ENCODE measurements around the gene CACNA1C.

CACNA1C gene

DNA sequence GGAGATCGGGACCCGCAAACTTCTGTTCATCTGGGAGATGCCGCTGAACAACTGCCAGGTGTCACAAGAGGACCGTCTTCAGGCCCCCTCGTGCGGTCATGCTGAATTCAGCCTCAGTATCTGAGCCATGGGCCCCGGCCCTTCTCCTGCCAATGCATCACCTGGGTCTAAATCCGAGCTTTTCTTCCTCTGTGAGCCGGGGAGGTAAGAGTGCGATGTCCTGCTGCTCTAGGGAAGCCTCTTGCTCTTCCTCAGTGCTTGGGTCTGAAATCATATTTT lies 586.2 kb downstream of the CACNA1C start:
- TF ChIP-seq, protein P1, sequence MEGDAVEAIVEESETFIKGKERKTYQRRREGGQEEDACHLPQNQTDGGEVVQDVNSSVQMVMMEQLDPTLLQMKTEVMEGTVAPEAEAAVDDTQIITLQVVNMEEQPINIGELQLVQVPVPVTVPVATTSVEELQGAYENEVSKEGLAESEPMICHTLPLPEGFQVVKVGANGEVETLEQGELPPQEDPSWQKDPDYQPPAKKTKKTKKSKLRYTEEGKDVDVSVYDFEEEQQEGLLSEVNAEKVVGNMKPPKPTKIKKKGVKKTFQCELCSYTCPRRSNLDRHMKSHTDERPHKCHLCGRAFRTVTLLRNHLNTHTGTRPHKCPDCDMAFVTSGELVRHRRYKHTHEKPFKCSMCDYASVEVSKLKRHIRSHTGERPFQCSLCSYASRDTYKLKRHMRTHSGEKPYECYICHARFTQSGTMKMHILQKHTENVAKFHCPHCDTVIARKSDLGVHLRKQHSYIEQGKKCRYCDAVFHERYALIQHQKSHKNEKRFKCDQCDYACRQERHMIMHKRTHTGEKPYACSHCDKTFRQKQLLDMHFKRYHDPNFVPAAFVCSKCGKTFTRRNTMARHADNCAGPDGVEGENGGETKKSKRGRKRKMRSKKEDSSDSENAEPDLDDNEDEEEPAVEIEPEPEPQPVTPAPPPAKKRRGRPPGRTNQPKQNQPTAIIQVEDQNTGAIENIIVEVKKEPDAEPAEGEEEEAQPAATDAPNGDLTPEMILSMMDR (IDR thresholded peaks at IDR 0.05; ENCODE audit: borderline replicate concordance, control extremely low read depth, extremely low read depth, insufficient read depth, missing control alignments) = no peak
- in situ Hi-C loops (cut with MboI; ENCODE audit: low sequenced_read_pairs, unreplicated experiment) = no loop called here
- DNase-seq (ENCODE audit: low spot score) = no peak

DNA sequence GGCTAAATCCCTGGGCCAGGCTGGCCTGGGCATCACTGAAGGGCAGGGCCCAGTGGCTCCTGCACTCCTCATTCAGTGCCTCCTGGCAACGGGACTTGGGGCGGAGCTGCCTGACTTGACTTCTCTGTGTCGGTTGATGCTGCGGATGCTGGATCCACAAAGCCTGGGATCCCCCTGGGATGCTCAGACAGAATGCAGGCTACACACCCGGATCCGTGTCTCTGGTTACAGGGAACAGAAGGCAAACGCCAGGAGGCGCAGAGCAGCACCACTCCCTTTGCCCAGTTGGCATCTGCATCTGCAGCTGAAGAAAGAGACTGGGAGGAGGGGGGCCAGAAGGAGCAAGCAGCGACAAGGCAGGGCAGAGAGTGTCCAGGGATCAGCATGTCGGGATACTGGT lies 587.5 kb downstream of the CACNA1C start:
- TF ChIP-seq, protein P1 (IDR thresholded peaks at IDR 0.05; ENCODE audit: borderline replicate concordance, control extremely low read depth, extremely low read depth, insufficient read depth, missing control alignments) = no peak
- no peak for DNase-seq (ENCODE audit: low spot score)
- in situ Hi-C loops (cut with MboI; ENCODE audit: low sequenced_read_pairs, unreplicated experiment) = no loop called here

DNA sequence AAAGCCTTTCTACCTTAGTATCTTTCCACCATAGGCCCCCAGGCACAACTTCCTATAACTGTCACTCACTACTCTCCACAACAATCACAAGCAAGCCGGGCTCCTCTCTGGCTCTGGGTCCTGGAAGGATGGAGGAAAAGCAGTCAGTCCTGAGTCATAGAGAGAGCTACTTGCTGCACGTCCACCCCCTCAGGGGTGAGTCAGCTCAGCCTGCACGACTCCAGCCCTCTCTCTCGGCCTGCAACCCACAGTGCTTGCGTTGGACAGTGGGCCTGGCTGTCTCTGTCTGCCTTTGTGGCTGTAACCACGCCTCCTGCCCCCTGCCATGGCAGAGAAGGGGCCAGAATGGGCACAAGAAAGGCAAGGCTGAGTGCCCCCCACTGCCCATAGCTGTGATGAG lies 587.9 kb downstream of the CACNA1C start:
- DNase-seq (ENCODE audit: low spot score) = no peak
- in situ Hi-C loops (cut with MboI; ENCODE audit: low sequenced_read_pairs, unreplicated experiment) = no loop called here
- TF ChIP-seq, protein P1 (IDR thresholded peaks at IDR 0.05; ENCODE audit: borderline replicate concordance, control extremely low read depth, extremely low read depth, insufficient read depth, missing control alignments) = no peak

DNA sequence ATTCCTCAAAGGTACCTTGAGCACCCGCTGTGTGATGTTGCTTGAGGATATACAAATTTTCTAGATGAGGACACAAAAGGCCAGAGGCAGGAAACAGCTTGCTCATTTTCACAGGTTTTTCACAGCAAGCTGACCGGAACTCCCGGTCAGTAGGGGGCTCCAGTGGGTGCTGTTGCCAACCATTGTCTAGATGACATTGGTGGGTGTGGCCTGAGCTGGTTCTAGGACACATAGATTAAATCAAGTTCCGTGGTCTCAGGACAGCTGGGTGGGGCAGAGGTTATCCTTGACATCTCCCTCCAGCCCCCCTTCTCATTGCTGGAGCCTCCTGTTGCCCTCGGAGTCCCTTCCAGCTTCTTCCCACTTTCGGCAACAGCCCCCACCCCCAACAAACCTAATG lies 588.4 kb downstream of the CACNA1C start:
- in situ Hi-C loops (cut with MboI; ENCODE audit: low sequenced_read_pairs, unreplicated experiment) = no loop called here
- TF ChIP-seq, protein P1 (IDR thresholded peaks at IDR 0.05; ENCODE audit: borderline replicate concordance, control extremely low read depth, extremely low read depth, insufficient read depth, missing control alignments) = peak; percentile 23
- DNase-seq (ENCODE audit: low spot score) = no peak

DNA sequence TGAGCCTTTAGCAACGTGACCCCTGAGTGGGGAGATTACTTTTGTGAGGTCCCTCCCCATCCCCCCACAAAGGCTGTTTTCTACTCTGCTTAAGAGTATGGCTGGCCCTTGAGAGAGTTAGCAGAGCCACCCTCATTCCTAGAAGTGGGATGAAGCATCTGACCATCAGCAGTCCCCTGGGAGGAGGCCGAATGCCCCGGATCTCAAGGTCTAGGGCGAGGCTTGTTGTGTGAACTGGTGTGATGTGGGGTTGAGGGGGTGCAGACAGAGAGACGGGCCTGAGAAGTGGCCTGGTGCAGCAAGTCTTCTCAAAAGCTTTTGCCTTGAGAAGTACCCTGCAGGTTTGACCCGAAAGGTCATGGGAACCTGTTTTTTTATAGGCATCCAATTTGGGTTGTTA lies 589.0 kb downstream of the CACNA1C start:
- TF ChIP-seq, protein P1 (IDR thresholded peaks at IDR 0.05; ENCODE audit: borderline replicate concordance, control extremely low read depth, extremely low read depth, insufficient read depth, missing control alignments) = no peak
- in situ Hi-C loops (cut with MboI; ENCODE audit: low sequenced_read_pairs, unreplicated experiment) = no loop called here

DNA sequence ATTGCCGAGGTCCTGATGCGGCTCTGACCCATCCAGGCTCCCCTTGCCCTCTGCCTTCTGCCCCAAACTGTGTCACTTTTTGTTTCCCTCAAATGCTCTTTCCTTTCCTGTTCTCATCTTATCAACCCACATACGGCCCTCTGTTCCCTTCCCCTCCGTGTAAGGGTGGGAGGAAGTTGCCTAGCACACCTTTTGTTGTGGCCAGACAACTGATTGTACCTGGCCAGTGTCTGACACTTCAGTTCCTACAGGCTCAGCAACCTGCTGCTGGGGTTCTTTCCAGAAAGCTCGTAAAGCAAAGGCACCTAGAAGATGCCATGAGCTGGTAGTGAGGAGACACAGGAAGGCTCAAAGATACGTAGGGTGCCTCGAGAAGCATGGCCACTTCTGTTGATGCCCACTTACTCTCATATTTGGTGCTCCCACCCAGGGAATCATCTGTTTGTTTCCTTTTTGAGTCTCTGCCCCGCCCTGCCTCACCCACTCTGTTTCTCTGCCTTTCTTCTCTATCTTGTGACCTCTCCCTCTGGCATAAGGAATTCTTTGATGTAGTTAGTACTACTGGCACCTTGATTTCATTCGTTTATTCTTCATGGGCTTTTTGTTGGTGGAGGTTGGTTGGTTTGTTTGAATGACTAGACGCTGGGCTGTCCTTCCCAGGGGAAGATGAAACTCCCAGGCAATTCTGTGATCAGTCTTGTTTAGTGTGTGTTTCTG lies 589.5 kb downstream of the CACNA1C start:
- TF ChIP-seq, protein P1 (IDR thresholded peaks at IDR 0.05; ENCODE audit: borderline replicate concordance, control extremely low read depth, extremely low read depth, insufficient read depth, missing control alignments) = no peak
- no peak for DNase-seq (ENCODE audit: low spot score)

More for the DNA sequence above, 589.0 kb downstream of the CACNA1C start:
- DNase-seq (ENCODE audit: low spot score) = no peak

More for the DNA sequence above, 589.5 kb downstream of the CACNA1C start:
- in situ Hi-C loops (cut with MboI; ENCODE audit: low sequenced_read_pairs, unreplicated experiment) = no loop called here
